ENCODE results near the gene MYO18B. TPM values are rescaled to one million over a fixed set of nuclear protein-coding genes. Genes with fewer than 3 reads are reported as not detected.

MYO18B gene
- total and polyA plus RNA-seq, 2 donors (not counting 3 experiments of a cell fraction or from before 2014, with no cell fraction given), result 0.01 TPM; not detected in 1

DNA sequence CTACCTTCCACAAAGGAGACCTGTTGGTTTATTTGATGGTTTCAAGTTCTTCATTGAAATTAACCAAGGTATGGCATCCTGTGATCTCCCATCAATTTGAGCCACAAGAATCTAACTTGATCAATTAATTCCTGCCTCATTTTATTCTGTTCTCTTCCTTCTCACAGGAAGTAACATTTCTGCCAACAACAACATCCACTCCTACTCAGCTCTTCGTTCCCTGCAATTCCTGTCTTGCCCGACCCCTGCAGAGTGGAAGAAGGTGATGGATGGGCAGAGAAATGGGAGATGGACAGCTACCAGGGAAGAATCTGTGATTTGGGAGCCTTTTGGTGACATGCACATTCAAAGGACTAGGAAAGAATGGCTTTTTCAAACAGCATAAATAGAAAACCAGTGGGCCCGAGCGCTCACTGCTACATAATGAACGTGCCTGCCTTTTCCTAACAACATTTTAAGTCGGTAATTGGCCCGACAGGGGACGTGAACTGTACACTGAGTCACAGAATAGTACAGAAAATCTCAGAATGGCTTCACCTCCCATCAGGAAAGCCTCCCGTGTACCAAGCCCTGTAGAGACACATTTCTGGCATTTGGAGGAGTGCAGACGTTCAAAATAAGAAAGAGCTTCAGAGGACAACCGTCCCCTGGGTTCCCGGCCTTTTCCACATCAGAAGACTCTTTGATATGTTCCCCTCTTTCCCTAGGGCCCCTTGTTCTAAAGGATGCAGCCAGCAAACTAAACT lies 314.6 kb downstream of the MYO18B start:
- Histone ChIP-seq H3K4me1 (ENCODE audit: control insufficient read depth, extremely low read depth, insufficient read depth, low read length) (no peaks in the 10 kb centered on the region), H3K4me2 (ENCODE audit: insufficient read depth, low read length) (no peak overlapping the region), H3K9me3 (replicated peaks; ENCODE audit: control insufficient read depth, insufficient read depth, low read length) (peaks cover 4% of the 10 kb centered on the region), H3K27ac (ENCODE audit: insufficient read depth, low read depth, low read length) (no peak overlapping the region), H3K9ac (replicated peaks; ENCODE audit: extremely low read depth, insufficient read depth, low read length) (no peak overlapping the region), H2AFZ (ENCODE audit: low read depth, low read length) (no peak overlapping the region), H3K79me2 (ENCODE audit: control insufficient read depth, insufficient read depth, low read length) (no peaks in the 10 kb centered on the region), H4K20me1 (replicated peaks; ENCODE audit: control insufficient read depth, extremely low read depth, insufficient read depth, low read length) (no peaks in the 10 kb centered on the region), H3K4me3 (replicated peaks in 1 of 3; ENCODE audit: insufficient read depth in 1 of 3, low read depth in 1 of 3, low read length in 3 of 3) (no peak overlapping the region), H3K27me3 (ENCODE audit: control insufficient read depth in 2 of 2, insufficient read depth in 2 of 2, low read length in 2 of 2) (no peaks in the 10 kb centered on the region), H3K36me3 (ENCODE audit: control insufficient read depth in 2 of 2, extremely low read depth in 1 of 2, insufficient read depth in 2 of 2, low read length in 2 of 2) (no peaks in the 10 kb centered on the region), H3K9me1 (replicated peaks; ENCODE audit: control insufficient read depth, extremely low read depth, insufficient read depth, low read length) (no peaks in the 10 kb centered on the region)
- POLR2A ChIA-PET, result no interaction called here
- dilution Hi-C loops (cut with MboI; ENCODE audit: extremely low pct_ligation_motif_present, low sequenced_read_pairs), result no loop called here
- TF ChIP-seq GATA2 (IDR thresholded peaks at IDR 0.05; ENCODE audit: insufficient read depth, insufficient read length, low read depth, low read length) (no peak), POLR2AphosphoS5 (IDR thresholded peaks at IDR 0.05; ENCODE audit: insufficient read depth, low read depth, low read length) (no peak), MYC (IDR thresholded peaks at IDR 0.05; ENCODE audit: low read depth, low read length) (no peak), FOS (IDR thresholded peaks at IDR 0.05; ENCODE audit: borderline replicate concordance, insufficient read depth, low read length) (no peak), MAX (IDR thresholded peaks at IDR 0.05; ENCODE audit: insufficient read depth, insufficient read length) (no peak), JUN (IDR thresholded peaks at IDR 0.05; ENCODE audit: borderline replicate concordance, insufficient read depth, insufficient read length, low read depth) (no peak), POLR2A (IDR thresholded peaks at IDR 0.05; ENCODE audit: low read depth, low read length) (no peak), EZH2 (IDR thresholded peaks at IDR 0.05; ENCODE audit: borderline replicate concordance, low read depth, low read length, severe bottlenecking) (no peak)
- TF ChIP-seq, protein P1, sequence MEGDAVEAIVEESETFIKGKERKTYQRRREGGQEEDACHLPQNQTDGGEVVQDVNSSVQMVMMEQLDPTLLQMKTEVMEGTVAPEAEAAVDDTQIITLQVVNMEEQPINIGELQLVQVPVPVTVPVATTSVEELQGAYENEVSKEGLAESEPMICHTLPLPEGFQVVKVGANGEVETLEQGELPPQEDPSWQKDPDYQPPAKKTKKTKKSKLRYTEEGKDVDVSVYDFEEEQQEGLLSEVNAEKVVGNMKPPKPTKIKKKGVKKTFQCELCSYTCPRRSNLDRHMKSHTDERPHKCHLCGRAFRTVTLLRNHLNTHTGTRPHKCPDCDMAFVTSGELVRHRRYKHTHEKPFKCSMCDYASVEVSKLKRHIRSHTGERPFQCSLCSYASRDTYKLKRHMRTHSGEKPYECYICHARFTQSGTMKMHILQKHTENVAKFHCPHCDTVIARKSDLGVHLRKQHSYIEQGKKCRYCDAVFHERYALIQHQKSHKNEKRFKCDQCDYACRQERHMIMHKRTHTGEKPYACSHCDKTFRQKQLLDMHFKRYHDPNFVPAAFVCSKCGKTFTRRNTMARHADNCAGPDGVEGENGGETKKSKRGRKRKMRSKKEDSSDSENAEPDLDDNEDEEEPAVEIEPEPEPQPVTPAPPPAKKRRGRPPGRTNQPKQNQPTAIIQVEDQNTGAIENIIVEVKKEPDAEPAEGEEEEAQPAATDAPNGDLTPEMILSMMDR (IDR thresholded peaks at IDR 0.05; ENCODE audit: extremely low read depth in 1 of 2, insufficient read depth in 1 of 2, low read depth in 1 of 2, low read length in 2 of 2), result no peak
- no TSS peak for BruUV-seq (replicated peaks)
- CTCF ChIA-PET, result no interaction called here
- DNase-seq (ENCODE audit: low read depth, low spot score) (no peak), FAIRE-seq (no peak)
- intact Hi-C loops (cut with micrococcal nuclease), result no loop called here

Data from endothelial cell of umbilical vein (primary cell).